ENCODE results near the gene AP5Z1.

GRCh38 chr7:4815609-4816418, 40.4 kb downstream of the AP5Z1 start:
- TF ChIP-seq EZH2 (IDR thresholded peaks at IDR 0.05; ENCODE audit: borderline replicate concordance, low read length), result no peak
- peak; percentile 23; the same call in 1 of the 2 replicates for TF ChIP-seq CTCF (IDR thresholded peaks at IDR 0.05; ENCODE audit: low read length)

Data from OCI-LY1 (cell line).